B cell (primary cell): ENCODE data around the gene MNAT1. TPM values are rescaled to one million over a fixed set of nuclear protein-coding genes. Genes with fewer than 3 reads are reported as not detected.
"Not testable (repeated sequence)": the region's sequence is repeated elsewhere in the genome, so short reads cannot be mapped to it uniquely, and the experiment has no call there.

Source experiments
- ATAC-seq: fragments of 200-7000 bp; cut with Tn5 transposase; one replicate; pipeline ENCODE4 v1.10.0; 2021; ENCODE audit warnings: low read depth, mild to moderate bottlenecking, moderate number of reproducible peaks, moderate library complexity
- CTCF ChIA-PET: fragments of 350-600 bp; sonication (Branson Sonifier 250); formaldehyde crosslinking; loops from one replicate; lab custom pipeline; 2021; ENCODE audit warnings: antibody characterized with exemption, inconsistent platforms; lab: Charles Lee
- POLR2A ChIA-PET: fragments of 350-600 bp; sonication (Branson Sonifier 250); formaldehyde crosslinking; loops from one replicate; lab custom pipeline; 2021; ENCODE audit warnings: antibody characterized with exemption; lab: Charles Lee
- DNase-seq: peaks from one replicate; pipeline ENCODE4 v3.0.0; 2013
- H2AFZ ChIP-seq: 2 replicates; pipeline ENCODE4 v1.6.1; 2012; ENCODE audit warnings: mild to moderate bottlenecking, low read depth, low read length; ENCODE audit not compliant: insufficient read depth, poor library complexity, severe bottlenecking
- H3K27ac ChIP-seq, 2 donors: 1 replicate in 1 of 2; 2 replicates in 1 of 2; pipeline ENCODE4 v1.5.1; 2012 to 2013; ENCODE audit warnings: low read length in 2 of 2, mild to moderate bottlenecking in 2 of 2, moderate library complexity in 1 of 2
- H3K27me3 ChIP-seq, 4 experiments: fragments of 200-600 bp in 1 of 4; sonication (generic) in 1 of 4; replicated peaks in 1 of 4; 1 replicate in 2 of 4; 2 replicates in 2 of 4; pipeline versions ENCODE4 v1.6.1 to v1.7.0; 2013 to 2016; ENCODE audit warnings: low read length in 3 of 4, mild to moderate bottlenecking in 2 of 4, mixed read lengths in 1 of 4, moderate library complexity in 1 of 4; ENCODE audit not compliant: insufficient read depth in 4 of 4, control insufficient read depth in 3 of 4; ENCODE audit errors: control extremely low read depth in 1 of 4
- H3K36me3 ChIP-seq, 2 experiments: replicated peaks in 1 of 2; 1 replicate in 1 of 2; 2 replicates in 1 of 2; pipeline versions ENCODE4 v1.6.1 to v1.7.1; 2013; ENCODE audit warnings: low read length in 1 of 2; ENCODE audit not compliant: insufficient read depth in 2 of 2, control insufficient read depth in 1 of 2; ENCODE audit errors: control extremely low read depth in 1 of 2, extremely low read depth in 1 of 2
- H3K4me1 ChIP-seq, 2 donors: fragments of 200-600 bp in 1 of 2; sonication (generic) in 1 of 2; 1 replicate in 1 of 2; 2 replicates in 1 of 2; pipeline versions ENCODE4 v1.5.1 to v1.6.1; 2013 to 2017; ENCODE audit warnings: low read length in 2 of 2; ENCODE audit not compliant: control insufficient read depth in 2 of 2, insufficient read depth in 2 of 2
- H3K4me2 ChIP-seq: replicated peaks from 2 replicates; pipeline ENCODE3; 2012; ENCODE audit warnings: mild to moderate bottlenecking, low read depth, low read length; ENCODE audit not compliant: poor library complexity, severe bottlenecking
- H3K4me3 ChIP-seq, 5 experiments: fragments of 200-600 bp in 1 of 5; sonication (generic) in 1 of 5; 1 replicate in 3 of 5; 2 replicates in 2 of 5; pipeline versions ENCODE4 v1.5.1 to v1.7.0; 2011 to 2016; ENCODE audit warnings: low read length in 4 of 5, mild to moderate bottlenecking in 4 of 5, low read depth in 2 of 5, control low read depth in 1 of 5, moderate library complexity in 1 of 5; ENCODE audit not compliant: insufficient read depth in 1 of 5; ENCODE audit errors: control extremely low read depth in 1 of 5, extremely low read depth in 1 of 5
- H3K79me2 ChIP-seq: fragments of 200-600 bp; sonication (generic); one replicate; pipeline ENCODE4 v1.6.0; 2016; ENCODE audit warnings: low read length; ENCODE audit not compliant: control insufficient read depth, insufficient read depth
- H3K9ac ChIP-seq: fragments of 200-600 bp; sonication (generic); 2 replicates; pipeline ENCODE4 v1.6.1; 2017; ENCODE audit warnings: mild to moderate bottlenecking, low read length, moderate library complexity
- H3K9me3 ChIP-seq, 3 donors: one replicate each; pipeline versions ENCODE4 v1.6.1 to v1.7.1; 2013; ENCODE audit warnings: low read length in 2 of 3; ENCODE audit not compliant: control insufficient read depth in 2 of 3, insufficient read depth in 1 of 3; ENCODE audit errors: control extremely low read depth in 1 of 3
- H4K20me1 ChIP-seq: 2 replicates; pipeline ENCODE4 v1.6.0; 2012; ENCODE audit warnings: mild to moderate bottlenecking, low read length; ENCODE audit not compliant: insufficient read depth, control insufficient read depth, poor library complexity, severe bottlenecking
- H3K27ac Mint-ChIP-seq: one replicate; pipeline ENCODE4 v1.8.0; 2021; ENCODE audit warnings: mixed read lengths
- H3K27me3 Mint-ChIP-seq: one replicate; pipeline ENCODE4 v1.8.0; 2021; ENCODE audit warnings: mixed read lengths
- H3K4me1 Mint-ChIP-seq: one replicate; pipeline ENCODE4 v1.8.0; 2021; ENCODE audit warnings: mixed read lengths
- H3K4me3 Mint-ChIP-seq: one replicate; pipeline ENCODE4 v1.8.0; 2021; ENCODE audit warnings: mixed read lengths
- H3K9me3 Mint-ChIP-seq: one replicate; pipeline ENCODE4 v1.8.0; 2022; ENCODE audit warnings: mixed read lengths; ENCODE audit not compliant: insufficient read depth
- CTCF ChIP-seq: fragments of 200-600 bp; IDR thresholded peaks from one replicate; pipeline ENCODE4 v1.8.0; 2022; ENCODE audit warnings: antibody characterized with exemption, mild to moderate bottlenecking
- EZH2 ChIP-seq: IDR thresholded peaks from 2 replicates; pipeline ENCODE4 v1.6.1; 2012; ENCODE audit warnings: borderline replicate concordance, low read depth, mild to moderate bottlenecking, moderate library complexity, low read length; ENCODE audit not compliant: insufficient read depth, poor library complexity, severe bottlenecking
- WGBS: methylation state at CpG from one replicate; pipeline ENCODE4 v1.1.5; 2013; ENCODE audit warnings: missing lambda C conversion rate; ENCODE audit not compliant: insufficient coverage; 5-methylcytosine and 5-hydroxymethylcytosine counted together
- intact Hi-C: fragments of 100-400 bp; cut with micrococcal nuclease; formaldehyde crosslinking; loops from one replicate; pipeline ENCODE4 v1.10.0; 2022
- polyA plus RNA-seq: library from polyadenylated mRNA; depleted of rRNA; stranded (reverse); fragments of >200 nt; gene quantifications from 2 replicates; pipeline ENCODE4 v1.2.3, GENCODE V29; 2012
- total RNA-seq, 2 donors: library from RNA; stranded (reverse); fragments of 120-200 nt in 1 of 2; gene quantifications; 1 replicate in 1 of 2; 2 replicates in 1 of 2; pipeline versions ENCODE4 v1.2.3 to v1.2.4, GENCODE V29; 2013 to 2022

The MNAT1 gene
- total and polyA plus RNA-seq, 2 donors (not counting 1 experiment from before 2014, with no cell fraction given), result 15.2 to 28.2 TPM

- WGBS, result 100% methylated on average over 2 of the region's 2 CpGs
- H3K27me3 Mint-ChIP-seq, result no peaks in the 10 kb centered on the region
- Histone ChIP-seq H3K4me1 (peaks cover 8 to 16% of the 10 kb centered on the region in 2 donors), H4K20me1 (no peaks in the 10 kb centered on the region), H3K79me2 (no peaks in the 10 kb centered on the region), H3K4me2 (no peak overlapping the region), H3K9me3 (peaks cover 7% of the 10 kb centered on the region in 3 donors), H3K27me3 (no peaks in the 10 kb centered on the region), H3K27ac (no peak overlapping the region), H3K9ac (no peak overlapping the region), H3K4me3 (no peak overlapping the region), H3K36me3 (no peaks in the 10 kb centered on the region), H2AFZ (no peak overlapping the region)
- peaks cover 15% of the 10 kb centered on the region for H3K4me1 Mint-ChIP-seq
- TF ChIP-seq CTCF (no peak), EZH2 (no peak)
- intact Hi-C loops, result loop anchor here (10.0 kb wide), 1 partner anchor 93 kb away; no protein-coding TSS in a partner anchor
- CTCF ChIA-PET, result no interaction called here
- ATAC-seq, result no peak
- no peak overlapping the region for H3K4me3 Mint-ChIP-seq
- H3K27ac Mint-ChIP-seq, result no peak overlapping the region
- POLR2A ChIA-PET, result no interaction called here
- peaks cover 12% of the 10 kb centered on the region for H3K9me3 Mint-ChIP-seq
- no peak for DNase-seq
These were observed 113.5 kb downstream of the MNAT1 start for GRCh38 chr14:60848066-60848465.

- POLR2A ChIA-PET, intact Hi-C loops: not testable (repeated sequence)
These were observed 117.1 kb downstream of the MNAT1 start for GRCh38 chr14:60851692-60852091.

More at GRCh38 chr14:60851692-60852091, 117.1 kb downstream of the MNAT1 start:
- H3K79me2 ChIP-seq, H3K4me3 ChIP-seq, H3K4me3 Mint-ChIP-seq, H3K36me3 ChIP-seq, H3K9me3 ChIP-seq, CTCF ChIA-PET, H3K4me1 ChIP-seq, H3K27ac ChIP-seq, H3K27me3 ChIP-seq, H3K27me3 Mint-ChIP-seq, DNase-seq, H3K4me1 Mint-ChIP-seq, H4K20me1 ChIP-seq, H3K4me2 ChIP-seq, ATAC-seq, H3K27ac Mint-ChIP-seq, H2AFZ ChIP-seq, H3K9ac ChIP-seq: not testable (repeated sequence)
- 100% methylated on average over 2 of the region's 5 CpGs for WGBS
- H3K9me3 Mint-ChIP-seq, result peaks cover 12% of the 10 kb centered on the region
